Measurements from ENCODE around the gene AATK.
A peak's percentile ranks its signal among the peaks of the same experiment; 100 is the strongest.
"Not testable (repeated sequence)": the region's sequence is repeated elsewhere in the genome, so short reads cannot be mapped to it uniquely, and the experiment has no call there.

AATK gene

DNA sequence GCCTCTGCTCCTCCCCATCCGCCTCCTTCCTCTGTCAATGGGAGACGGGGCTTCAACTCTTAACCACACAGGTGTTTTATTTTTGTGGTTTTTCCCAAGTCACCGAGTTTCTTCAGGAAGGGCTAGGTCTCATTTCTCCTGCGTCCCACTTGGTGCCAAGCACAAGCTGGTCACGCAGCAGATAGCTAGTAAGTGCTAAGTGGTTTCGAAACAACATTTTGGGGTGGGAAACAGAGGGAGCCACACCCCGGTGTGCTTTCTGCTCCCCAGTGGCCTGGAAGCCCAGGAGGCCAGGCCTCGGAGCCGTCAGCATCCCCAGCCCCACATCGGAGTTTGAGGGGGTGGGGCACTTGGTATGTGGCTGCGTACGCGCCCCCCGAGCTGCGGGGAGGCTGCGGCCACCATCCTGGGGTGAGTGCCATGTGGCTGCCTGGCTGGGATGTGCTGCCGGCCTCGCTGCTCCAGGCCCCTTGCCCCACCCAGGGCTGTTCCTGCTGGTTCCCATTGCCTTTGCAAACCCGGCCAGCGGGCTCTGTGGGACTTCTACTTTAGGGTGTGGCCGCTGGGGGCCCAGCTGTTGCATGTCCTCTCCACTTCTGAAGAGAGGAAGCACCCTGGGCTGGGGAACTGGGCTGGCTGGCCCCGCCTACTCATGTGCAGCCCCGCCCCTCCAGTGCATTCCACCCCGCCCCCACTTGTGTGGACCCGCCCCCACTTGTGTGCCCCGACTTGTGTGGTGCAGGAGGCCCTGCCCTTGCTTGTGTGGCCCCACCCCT lies 75.5 kb downstream of the AATK start:
- peak; percentile 90 for DNase-seq (ENCODE audit: low spot score)

DNA sequence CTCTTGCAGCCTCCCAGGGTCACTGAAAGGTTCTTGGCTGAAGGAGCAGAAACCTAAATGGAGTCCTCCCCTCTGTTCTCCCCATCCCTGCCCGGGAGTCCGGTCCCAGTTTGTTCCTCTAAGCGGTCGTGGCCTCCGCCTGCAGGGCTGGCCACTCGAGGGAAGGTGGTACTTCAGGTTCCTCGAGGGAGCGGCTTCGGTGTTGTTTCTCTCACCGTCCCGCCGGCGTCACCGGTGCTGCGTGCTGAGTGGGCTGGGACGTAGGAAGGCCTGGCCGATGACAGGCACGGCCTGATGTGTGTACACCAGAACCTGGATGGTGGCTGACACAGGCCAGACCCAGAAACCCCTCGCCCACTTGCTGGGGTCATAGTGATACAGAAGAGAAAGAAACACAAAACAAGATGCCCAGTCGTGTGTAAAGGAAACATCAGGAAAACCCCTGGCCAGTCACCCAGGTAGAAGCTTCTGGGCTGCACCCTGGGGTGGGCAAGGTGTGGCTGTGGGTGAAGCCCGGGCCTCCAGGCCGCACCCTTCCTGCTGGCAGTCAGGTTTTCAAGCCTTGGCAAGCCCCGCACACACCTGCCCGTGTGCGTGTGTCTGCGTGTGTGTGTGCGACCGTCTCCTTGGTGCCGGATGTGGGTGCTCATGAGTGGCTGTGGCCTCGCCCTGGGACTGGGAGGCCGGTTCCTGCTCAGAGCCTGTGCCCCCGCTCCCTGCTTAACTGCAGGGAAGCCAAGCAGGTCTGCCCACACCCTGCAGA lies 79.1 kb downstream of the AATK start:
- no peak for DNase-seq (ENCODE audit: low spot score)

DNA sequence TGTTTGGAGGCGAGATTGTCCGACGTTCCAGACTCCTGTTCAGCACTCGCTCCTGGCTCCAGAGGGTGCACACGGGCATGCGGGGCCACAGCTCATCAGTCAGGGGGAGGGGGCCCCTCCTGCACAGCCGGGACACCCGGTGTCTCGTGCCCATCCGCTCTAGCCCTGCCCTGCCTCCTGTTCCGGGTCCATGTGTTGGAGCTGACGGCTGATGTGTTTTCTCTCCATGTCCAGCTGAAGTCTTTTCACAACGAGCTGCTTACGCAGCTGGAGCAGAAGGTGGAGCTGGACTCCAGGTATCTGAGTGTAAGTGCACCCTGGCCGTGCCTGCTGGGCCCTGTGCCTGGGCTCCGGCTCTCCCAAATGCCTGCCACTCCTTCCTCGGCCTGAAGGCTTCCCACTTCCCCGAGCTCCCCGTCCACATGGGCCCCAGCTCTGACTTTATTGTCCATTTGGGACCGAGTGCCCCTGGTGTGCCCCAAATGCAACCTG lies 80.6 kb downstream of the AATK start:
- DNase-seq (ENCODE audit: low spot score) = no peak

DNA sequence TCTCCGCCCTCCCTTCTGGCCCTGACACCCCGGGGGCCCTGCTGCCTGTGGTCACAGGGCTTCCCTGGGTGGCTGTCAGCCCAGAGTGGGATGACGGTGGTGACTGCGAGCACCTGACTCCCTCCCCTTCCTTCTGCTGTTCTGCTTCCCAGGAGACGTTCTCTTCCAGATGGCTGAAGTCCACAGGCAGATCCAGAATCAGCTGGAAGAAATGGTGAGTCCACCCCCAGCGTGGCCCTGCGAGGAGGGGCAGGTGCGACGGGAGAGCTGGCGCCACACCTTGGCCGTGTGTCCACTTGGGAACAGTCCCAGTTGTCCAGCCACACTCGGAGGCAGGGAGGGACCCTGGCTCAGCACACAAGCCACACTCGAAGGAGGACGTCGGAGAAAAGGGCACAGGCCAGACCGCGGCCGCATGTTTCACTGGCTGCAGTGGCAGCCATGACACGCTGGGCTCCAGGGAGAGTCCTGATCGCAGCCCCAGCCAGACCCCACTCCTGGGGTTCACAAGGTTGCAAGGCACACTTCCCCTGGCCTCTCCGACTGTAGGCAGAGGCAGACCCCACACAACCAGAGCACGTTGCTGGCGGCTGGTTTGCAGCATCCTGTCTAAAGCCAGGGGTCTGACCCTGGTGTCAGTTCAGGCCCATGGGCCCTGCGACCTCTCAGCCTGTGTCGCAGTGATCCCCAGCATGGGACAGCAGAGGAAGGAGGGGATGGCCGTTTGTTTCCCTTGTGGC lies 81.2 kb downstream of the AATK start:
- no peak for DNase-seq (ENCODE audit: low spot score)

DNA sequence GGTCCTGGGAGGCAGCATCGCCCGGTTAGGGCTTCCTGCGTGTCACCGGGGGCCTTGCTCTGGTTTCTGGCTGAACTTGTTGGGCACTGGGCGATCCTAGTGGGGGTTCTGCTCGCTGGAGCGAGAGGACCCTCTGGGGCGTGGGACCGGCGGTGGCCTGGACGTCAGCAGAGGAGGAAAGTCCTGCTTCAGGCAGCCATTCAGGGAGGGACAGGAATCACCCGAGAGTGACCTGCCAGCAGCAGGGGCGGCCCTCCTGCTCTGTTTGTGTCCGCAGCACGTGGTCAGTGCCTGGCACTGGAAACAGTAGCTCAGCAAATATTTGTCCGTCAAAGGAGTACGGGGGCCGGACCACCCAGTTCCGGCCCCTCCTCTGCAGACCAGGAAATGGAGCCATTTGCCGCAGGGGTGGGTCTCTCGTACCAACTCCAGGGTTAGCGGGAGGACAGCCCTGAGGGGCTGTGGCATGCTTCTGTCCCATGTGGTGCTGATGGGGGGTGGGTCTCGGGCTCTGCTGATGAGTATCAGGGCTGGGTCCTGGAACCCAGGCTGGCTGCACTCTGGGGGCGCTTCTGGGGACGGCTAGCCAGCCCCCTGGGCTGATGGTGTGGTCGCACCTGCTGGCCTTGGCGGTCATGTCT lies 82.8 kb downstream of the AATK start:
- no peak for DNase-seq (ENCODE audit: low spot score)

DNA sequence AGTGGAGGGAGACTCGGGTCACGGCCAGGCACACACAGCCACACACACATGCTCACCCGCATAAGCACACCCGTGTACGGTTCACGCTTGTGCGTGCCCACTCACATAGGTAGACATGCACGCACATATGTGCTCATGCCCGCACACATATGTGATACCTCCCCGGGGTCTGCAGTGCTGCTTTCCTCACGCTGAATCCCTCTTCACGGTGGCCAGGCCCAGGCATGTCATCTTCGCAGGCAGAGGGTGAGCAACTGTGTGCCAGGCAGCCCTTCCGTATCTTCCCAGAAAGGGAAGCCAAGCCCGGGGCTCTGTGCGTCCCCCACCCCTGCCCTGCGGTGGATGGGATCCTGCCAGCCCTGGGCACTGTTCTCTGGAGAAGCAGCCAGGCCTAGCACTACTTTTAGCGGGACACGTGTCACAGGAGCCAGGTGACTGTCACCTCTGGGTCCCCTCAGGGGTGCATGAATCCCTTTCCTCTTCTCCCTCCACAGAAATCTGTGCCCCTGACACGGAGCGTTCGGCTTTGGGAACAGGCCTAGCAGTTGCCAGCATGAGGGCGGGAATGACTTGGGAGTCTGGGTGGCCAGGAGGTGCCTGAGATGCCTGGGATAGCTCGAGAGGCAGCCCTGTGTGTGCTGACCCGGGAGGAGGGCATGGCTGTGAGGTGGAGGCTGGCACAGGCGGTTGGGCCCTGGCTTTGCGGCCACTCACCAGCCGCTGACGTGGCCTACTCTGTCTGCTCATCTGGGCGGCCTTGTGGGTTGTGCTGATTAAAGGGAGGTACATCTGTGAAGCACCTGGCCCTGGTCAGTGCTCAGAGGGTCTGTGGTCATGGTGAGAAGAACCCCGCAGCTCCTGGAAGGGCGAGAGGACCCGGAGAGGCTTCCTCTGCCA lies 83.6 kb downstream of the AATK start:
- no peak for DNase-seq (ENCODE audit: low spot score)

DNA sequence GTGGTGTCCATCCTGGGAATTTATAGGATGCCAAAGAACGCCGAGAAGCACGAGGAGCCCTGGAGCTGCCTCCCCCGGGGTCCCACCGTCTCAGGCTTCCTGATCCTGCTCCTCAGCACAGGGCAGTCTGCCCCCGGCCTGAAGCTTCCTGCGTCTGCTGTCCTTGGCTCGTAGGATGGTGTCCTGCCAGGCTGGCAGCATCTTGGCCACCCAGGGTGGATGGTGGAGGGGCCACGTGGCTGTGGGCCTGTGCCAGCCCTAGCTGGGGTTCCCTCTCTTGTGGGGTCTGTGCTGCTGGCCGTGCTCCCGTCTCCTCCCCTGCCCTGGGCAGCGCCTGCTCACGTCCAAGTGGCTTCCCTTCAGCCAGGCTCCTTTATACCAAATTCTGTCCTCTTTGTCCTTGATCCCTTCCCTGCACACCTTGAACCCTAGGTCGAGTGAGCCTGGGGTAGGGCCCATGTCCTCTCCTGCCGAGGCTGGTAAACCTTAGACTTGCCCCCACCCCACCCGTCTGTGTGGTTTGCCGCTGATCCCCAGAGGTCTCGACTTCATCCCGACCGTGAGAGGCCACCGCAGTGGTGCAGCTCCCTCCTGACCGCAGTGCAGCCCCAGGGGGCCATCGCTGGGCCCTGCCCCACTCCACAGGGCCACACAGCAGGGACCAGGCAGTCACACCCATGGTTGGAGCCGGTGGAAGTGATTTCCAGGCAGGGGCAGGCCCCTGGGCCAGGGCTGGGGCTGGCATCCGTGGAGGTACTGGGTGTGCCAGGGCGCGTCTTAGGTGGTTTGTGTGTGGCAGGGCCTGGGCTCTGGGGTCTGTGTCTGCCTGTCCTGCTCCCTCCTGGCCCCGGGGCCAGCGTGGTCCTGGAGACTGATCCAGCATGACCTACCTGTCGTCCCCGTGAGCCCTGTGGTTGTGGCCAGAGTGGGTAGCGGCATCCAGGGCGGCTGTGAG lies 84.5 kb downstream of the AATK start:
- DNase-seq (ENCODE audit: low spot score) = no peak

DNA sequence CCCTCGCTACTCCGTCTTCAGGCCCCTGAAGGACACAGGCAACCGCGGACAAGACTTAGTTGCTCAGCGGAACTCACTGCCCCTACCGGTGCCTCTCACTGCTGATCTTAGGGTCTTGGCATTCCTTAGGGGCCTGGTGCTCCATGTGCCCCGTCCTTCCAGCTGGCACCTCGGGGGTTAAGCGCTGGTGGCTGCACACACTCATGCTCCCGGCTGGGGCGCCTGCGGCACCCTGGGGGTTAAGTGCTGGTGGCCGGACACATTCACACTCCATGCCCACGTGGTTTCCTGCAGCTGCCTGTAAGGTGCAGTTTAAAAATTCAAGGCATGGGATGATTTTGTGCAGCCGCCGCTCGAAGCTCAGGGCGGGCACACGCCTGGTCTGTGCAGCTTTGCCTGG lies 86.0 kb downstream of the AATK start:
- DNase-seq (ENCODE audit: low spot score) = no peak

DNA sequence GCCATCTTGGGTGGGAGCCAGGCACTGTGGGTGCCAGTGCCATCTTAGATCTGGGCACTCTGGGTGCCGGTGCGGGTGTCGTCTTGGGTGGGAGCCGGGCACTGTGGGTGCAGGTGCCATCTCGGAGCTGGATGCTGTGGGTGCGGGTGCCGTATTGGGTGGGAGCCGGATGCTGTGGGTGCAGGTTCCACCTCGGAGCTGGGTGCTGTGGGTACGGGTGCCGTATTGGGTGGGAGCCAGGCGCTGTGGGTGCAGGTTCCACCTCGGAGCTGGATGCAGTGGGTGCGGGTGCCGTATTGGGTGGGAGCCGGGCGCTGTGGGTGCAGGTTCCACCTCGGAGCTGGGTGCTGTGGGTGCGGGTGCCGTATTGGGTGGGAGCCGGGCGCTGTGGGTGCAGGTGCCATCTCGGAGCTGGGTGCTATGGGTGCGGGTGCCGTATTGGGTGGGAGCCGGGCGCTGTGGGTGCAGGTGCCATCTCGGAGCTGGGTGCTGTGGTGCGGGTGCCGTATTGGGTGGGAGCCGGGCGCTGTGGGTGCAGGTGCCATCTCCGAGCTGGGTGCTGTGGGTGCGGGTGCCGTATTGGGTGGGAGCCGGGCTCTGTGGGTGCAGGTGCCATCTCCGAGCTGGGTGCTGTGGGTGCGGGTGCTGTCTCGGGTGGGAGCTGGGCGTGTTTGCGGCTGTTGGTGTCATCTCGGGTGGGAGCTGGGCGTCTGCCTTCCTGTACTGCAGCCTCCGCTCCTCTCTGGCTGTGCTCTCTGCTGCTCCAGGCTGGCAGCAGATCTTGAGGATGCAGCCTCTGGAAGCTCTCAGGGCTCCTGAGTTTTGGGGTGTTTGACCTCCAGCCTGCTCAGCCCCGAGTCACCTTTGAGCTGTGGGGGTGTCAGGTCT lies 87.8 kb downstream of the AATK start:
- DNase-seq (ENCODE audit: low spot score) = not testable (repeated sequence)

DNA sequence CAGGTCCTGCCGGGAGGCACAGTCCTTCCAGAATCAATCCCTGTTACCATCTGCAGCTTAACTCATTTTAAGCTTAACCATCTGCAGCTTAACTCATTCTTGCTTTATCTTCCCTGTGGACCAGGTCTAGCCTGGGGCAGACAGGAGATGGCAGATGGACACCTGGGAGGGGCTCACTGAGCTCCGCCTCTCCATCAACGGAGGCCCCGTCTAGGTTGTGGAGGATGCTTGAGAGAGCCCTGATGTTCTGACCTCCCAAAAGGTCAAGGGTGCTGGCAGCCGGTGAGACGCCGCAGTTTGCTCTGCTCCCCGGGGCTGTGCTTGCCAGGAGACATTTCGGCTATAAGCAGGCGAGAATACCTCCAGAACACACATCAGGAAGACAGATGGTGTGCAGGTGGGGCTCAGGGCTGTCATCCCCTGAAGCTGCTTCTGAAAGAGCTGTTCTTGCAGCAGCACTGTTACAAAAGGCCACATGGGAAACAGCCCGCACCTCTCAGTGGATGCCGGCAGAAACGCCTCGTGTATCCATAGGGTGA lies 89.8 kb downstream of the AATK start:
- no peak for DNase-seq (ENCODE audit: low spot score)

DNA sequence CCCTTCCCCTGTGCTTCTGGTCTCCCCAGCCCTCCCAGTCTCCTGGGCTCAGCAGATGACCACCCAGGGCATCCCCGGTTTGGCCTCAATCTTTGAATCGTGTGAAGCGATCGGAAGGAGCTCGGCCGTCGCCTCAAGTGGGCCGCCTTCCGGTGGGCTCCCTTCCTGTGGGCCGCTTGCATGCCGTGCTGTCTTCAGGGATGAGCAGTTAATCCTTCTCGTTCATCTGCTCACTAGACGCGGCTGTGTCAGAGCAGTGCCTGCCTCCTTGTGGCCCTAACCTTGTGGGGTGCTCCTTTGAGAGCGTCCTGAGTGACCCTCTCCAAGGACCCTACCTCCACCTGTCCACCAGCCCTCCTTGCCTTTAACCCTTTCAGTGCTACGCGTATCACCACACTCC lies 90.7 kb downstream of the AATK start:
- DNase-seq (ENCODE audit: low spot score) = no peak

DNA sequence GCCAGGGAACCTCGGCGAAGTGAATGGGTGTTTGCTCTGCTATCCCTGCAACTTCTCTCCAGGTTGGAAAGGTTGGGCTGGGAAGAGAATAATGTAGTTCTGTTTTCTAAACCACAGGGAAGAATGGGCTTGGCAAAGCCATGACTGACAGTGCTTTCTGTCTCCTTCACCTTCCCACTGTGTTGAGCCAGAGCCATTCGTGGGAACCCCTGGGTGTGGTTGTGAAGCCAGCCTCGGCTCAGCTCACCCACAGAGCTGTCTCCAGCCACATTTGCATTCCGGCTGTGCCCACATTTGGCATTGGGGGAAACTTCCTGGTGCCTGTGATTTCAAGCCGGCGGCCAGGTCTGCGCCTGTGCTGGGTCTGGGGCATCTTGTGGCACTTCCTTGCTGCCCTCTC lies 91.1 kb downstream of the AATK start:
- DNase-seq (ENCODE audit: low spot score) = no peak

DNA sequence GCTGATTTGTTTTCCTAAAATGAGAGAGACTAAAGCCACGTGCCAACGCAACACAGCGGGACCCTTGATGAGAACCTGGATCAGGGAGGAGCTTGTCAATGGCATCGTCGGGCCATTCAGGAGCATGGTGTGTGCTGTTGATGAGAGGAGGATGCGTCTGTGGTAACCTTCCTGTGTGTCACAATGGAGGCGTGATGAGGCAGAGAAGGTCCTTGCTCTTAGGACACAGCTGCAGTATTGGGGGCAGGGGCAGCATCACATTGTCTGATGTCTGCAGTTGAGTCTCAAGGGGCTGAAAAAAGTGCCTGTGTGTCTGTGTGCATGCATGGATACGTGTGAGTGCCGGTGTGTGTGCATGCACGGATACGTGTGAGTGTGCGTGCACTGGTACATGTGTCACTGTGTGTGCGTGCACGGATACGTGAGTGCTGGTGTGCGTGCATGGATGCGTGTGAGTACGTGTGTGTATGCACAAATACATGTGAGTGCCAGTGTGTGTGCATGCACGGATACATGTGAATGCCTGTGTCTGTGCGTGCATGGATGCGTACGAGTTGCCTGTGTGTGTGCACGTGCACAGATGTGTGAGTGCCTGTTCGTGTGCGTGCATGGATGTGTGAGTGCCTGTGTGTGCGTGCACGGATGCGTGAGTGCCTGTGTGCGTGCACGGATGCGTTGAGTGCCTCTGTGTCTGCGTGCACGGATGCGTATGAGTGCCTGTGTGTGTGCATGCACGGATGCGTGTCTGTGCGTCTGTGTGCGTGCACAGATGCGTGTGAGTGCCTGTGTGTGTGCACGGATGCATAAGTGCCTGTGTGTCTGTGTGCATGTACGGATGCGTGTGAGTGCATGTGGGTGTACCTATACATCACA lies 91.8 kb downstream of the AATK start:
- no peak for DNase-seq (ENCODE audit: low spot score)

DNA sequence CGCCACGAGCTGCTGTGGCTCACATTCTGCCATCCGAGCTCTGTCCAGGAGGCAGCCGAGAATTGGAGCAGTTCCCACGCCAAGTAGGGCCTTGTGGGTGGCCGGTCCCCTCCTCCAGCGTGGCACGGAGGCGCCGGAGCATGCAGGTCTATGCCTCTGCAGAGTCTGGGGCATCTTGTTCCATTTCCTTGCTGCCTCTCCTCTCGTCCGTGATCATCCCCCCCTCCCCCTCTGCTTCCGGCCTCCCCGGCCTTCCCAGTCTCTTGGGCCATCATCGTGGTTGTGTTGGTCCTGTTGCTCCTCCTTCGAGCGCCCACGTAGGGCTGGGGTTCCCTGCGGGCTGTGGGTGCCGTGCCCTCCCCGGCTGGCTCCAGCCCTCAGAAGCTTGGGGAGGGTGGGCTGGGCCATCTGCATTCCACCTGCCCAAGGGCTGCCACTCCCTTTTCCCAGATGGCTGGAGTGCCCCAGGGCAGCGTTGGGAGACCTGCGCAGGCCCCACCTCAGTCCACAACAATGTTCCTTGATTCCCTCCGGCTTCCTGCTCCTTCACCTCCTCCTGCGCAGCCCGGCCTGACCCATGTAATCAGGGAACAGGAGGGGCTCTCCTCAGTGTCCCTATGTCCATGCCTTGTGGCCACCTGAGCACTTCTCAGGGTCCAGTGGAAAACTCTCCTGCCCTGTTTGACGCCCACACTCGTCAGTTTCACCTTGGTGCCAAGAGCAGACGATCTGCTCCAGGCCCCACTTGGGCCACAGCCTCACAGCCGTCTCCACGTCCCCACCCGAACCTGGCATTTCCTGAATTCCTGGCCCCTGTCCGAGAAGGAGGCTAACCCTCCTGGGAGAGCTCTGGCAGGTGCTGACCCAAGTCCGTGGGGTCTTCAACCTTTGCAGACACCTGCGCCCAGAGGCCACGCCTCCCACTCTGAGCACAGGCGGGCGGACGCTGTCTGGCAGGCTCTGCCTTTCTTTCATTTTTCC lies 94.0 kb downstream of the AATK start:
- DNase-seq (ENCODE audit: low spot score) = peak; percentile 61

DNA sequence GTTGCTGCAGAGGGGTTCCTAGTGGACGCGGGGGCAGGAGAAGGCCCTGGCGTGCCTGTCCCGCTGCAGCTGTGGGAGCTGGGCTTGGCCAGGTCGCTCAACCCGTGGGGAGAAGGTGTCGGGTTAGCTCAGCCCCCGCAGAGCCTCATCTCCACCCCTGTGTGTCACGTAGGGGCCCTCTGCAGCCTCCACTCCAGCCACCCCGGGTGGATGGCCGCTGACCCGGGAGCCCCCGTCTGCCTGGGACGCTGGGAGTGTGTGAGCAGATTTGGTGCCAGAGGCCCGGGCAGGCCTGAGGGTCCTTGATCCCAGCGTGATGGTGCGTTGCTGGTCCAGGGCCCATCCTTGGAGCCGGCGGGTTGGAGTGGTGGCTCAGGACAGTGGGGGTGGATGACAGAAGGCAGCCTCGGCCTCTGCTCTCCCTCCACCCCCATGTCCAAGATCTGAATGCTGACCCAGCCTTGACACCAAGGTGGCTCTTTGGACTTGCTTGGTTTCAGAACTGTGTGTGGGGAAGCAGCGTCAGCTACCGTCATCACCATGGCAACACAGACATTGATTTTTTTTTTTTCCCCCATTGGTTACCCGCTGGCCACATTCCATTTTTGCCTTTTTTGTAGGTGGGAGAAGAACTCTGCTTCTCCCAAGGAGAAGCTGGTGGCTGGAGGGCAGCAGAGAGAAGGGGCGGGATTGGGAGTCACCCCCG lies 95.3 kb downstream of the AATK start:
- no peak for DNase-seq (ENCODE audit: low spot score)

DNA sequence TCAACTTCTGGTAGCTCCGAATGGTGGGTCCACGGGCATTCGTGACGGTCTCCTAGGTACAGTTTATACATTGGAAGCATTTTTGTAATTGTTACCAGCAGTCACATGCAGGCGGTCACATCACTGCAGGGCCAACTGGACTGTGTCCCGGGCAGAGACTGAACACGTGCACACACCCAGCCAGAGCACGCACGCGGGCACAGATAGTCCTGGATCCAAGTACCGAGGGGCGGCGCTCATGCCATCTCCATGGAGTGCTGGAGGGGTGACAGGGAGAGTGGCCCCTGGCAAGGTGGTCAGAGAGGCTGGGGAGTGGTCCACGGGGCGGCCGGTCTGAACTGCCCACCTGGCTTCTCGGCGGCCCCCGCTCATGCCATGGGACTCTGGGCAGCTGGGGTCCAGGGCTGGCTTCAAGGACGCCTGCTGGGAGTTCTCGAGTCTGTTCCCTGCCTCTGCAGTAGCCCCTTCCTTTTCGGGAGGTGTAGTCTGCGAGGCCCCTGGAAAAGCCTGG lies 96.8 kb downstream of the AATK start:
- DNase-seq (ENCODE audit: low spot score) = no peak
